Osteocyte (in vitro differentiated cells): ENCODE data around the gene HIVEP2. TPM values are rescaled to one million over a fixed set of nuclear protein-coding genes. Genes with fewer than 3 reads are reported as not detected.

Source experiments
- DNase-seq: peaks from one replicate; pipeline ENCODE4 v3.0.0; 2021; ENCODE audit warnings: mixed read lengths; ENCODE audit not compliant: unreplicated experiment; ENCODE audit errors: extremely low spot score
- H3K27ac Mint-ChIP-seq: one replicate; pipeline ENCODE4 v1.8.0; 2021; ENCODE audit warnings: mild to moderate bottlenecking, mixed read lengths; ENCODE audit not compliant: unreplicated experiment
- H3K27me3 Mint-ChIP-seq: one replicate; pipeline ENCODE4 v1.8.0; 2021; ENCODE audit warnings: mixed read lengths; ENCODE audit not compliant: unreplicated experiment
- H3K36me3 Mint-ChIP-seq: one replicate; pipeline ENCODE4 v1.8.0; 2021; ENCODE audit warnings: mixed read lengths; ENCODE audit not compliant: unreplicated experiment
- H3K4me1 Mint-ChIP-seq: one replicate; pipeline ENCODE4 v1.8.0; 2021; ENCODE audit warnings: mixed read lengths; ENCODE audit not compliant: unreplicated experiment
- H3K4me3 Mint-ChIP-seq: one replicate; pipeline ENCODE4 v1.8.0; 2021; ENCODE audit warnings: mild to moderate bottlenecking, moderate library complexity, mixed read lengths; ENCODE audit not compliant: unreplicated experiment
- H3K9me3 Mint-ChIP-seq: one replicate; pipeline ENCODE4 v1.8.0; 2021; ENCODE audit warnings: mixed read lengths; ENCODE audit not compliant: unreplicated experiment
- total RNA-seq: library from RNA; stranded (reverse); gene quantifications from 2 replicates; pipeline ENCODE4 v1.2.1, GENCODE V29; 2021
- TF ChIP-seq, protein P1 (sequence below): fragments of 200-600 bp; sonication (generic); IDR thresholded peaks from 2 replicates; pipeline ENCODE4 v1.5.0; 2021; ENCODE audit warnings: antibody characterized with exemption, mild to moderate bottlenecking, moderate library complexity

Gene HIVEP2
- total RNA-seq, 1 donor from 2014 or later = 39.2 TPM

DNA sequence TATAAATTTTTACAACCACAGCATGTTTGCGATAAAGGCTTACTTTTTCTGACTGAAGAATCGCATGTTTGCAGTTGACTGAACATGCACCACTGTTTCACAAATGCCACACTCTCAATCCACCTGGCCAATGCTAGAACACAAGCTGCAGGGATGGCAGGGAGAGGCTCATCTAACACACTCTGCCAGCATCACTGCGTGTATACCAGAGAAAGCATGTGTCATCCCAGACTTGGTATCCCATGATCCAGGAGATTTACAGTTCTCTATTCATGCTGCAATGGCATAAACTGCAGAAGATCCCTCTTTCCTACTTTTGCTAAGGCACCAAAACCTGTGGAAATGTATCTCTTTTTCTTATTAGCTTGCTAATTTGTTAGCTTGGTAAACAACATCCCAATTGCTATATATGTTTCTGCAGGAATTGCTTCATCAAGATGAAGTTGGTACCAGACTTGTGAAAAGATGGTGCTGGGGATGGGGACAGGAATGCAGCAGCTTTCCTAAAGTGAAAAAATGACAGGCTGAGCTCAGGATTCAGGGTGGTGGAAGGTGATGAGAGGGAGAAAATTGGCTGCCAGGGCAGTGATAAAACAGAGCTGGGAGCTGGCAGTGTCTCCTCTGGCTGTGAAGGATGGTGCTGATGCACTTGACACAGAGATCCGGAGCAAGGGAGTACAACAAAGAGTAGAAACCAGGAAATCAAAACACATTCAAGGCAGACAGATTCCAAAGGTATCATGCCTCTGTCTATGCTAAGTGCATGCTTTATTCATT lies 186.9 kb downstream of the HIVEP2 start:
- TF ChIP-seq, protein P1, sequence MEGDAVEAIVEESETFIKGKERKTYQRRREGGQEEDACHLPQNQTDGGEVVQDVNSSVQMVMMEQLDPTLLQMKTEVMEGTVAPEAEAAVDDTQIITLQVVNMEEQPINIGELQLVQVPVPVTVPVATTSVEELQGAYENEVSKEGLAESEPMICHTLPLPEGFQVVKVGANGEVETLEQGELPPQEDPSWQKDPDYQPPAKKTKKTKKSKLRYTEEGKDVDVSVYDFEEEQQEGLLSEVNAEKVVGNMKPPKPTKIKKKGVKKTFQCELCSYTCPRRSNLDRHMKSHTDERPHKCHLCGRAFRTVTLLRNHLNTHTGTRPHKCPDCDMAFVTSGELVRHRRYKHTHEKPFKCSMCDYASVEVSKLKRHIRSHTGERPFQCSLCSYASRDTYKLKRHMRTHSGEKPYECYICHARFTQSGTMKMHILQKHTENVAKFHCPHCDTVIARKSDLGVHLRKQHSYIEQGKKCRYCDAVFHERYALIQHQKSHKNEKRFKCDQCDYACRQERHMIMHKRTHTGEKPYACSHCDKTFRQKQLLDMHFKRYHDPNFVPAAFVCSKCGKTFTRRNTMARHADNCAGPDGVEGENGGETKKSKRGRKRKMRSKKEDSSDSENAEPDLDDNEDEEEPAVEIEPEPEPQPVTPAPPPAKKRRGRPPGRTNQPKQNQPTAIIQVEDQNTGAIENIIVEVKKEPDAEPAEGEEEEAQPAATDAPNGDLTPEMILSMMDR = no peak
- no peak for DNase-seq
- H3K27me3 Mint-ChIP-seq = no peaks in the 10 kb centered on the region
- H3K4me3 Mint-ChIP-seq = no peak overlapping the region
- H3K4me1 Mint-ChIP-seq = peaks cover 12% of the 10 kb centered on the region
- no peak overlapping the region for H3K27ac Mint-ChIP-seq
- H3K9me3 Mint-ChIP-seq = no peaks in the 10 kb centered on the region
- H3K36me3 Mint-ChIP-seq = peaks cover 69% of the 10 kb centered on the region

DNA sequence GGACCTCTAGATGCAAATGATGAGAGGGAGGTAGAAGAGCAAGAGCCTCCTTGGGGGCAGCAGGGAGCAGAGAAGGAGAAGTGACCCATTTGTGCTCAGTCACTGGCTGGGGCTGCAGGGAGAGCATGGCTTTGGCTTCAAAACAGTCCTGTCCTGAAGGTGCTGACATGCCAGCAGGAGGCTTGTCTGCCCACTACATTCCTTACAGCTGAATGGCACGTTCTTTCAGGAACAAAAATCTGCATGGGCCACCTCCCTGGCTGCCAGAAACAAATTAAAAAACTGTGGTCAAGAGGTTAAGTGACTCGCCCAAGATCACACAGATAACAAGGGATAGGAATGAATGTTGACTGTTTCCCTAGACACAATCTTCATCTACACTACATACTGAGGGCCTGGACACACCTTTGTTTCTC lies 188.8 kb downstream of the HIVEP2 start:
- Mint-ChIP-seq H3K4me1 (peaks cover 12% of the 10 kb centered on the region), H3K27ac (no peak overlapping the region), H3K27me3 (no peaks in the 10 kb centered on the region), H3K9me3 (no peaks in the 10 kb centered on the region), H3K4me3 (no peak overlapping the region), H3K36me3 (peaks cover 67% of the 10 kb centered on the region)
- DNase-seq = no peak
- TF ChIP-seq, protein P1 = no peak

DNA sequence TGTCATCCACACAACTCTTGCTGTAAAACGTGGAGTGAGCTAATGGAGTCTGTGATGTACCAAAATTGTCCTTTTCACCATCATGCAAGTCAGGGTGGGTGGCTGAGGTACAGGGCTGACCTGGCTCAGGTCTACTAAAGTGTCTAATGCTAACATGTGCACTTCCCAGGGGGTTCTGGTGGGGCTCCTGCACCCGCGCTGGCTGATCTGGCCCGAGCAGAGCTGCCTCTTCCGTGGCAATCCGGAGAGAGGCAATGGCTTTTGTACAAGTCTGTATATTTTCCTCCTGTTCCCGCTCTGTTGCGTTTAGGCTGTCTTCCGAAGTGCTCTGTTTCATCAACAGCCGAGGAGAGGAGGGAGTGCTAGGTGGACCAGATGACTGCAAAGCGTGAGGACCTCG lies 191.8 kb downstream of the HIVEP2 start:
- TF ChIP-seq, protein P1 = no peak
- H3K4me3 Mint-ChIP-seq = no peak overlapping the region
- no peaks in the 10 kb centered on the region for H3K27me3 Mint-ChIP-seq
- H3K27ac Mint-ChIP-seq = no peak overlapping the region
- H3K36me3 Mint-ChIP-seq = peaks cover 43% of the 10 kb centered on the region
- DNase-seq = no peak
- no peaks in the 10 kb centered on the region for H3K9me3 Mint-ChIP-seq
- peaks cover 12% of the 10 kb centered on the region for H3K4me1 Mint-ChIP-seq

DNA sequence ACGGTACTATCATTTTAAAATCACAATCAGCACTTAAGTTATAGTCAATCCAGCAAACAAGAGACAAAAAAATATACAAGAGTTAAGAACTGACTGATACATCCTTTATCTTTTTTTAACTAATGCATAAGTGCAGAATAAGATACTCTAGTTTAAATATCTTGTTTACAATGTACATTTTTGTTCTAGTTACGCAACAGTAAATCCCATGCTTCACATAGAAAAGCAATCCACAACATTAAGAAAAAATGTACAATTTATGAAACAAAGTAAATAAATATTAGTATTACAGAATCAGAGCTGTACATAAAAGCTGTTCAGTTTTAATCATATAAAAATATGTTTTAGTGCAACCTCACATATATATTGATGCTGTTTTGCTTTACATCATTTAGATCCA lies 192.6 kb downstream of the HIVEP2 start:
- Mint-ChIP-seq H3K4me3 (no peak overlapping the region), H3K27ac (no peak overlapping the region), H3K36me3 (peaks cover 36% of the 10 kb centered on the region), H3K27me3 (no peaks in the 10 kb centered on the region), H3K9me3 (no peaks in the 10 kb centered on the region), H3K4me1 (peaks cover 12% of the 10 kb centered on the region)
- DNase-seq = no peak
- TF ChIP-seq, protein P1 = no peak

DNA sequence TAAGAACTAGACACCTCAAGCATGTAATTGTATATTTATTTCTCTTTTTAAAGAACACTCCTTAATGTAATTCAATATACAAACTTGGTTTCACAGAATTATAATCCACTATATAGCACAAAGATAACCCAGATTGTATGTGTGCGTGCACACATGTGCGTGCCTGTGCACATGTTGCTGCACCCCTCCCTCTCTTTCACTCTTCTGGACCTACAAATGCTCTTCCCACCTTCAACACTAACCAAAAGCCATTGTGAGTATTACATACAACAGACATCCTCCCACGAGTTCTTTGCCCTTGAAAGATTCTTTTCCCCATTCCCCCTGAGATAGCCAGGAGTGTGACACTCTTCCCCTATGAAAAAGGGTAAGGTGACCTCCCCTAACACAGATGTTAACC lies 193.5 kb downstream of the HIVEP2 start:
- Mint-ChIP-seq H3K9me3 (no peaks in the 10 kb centered on the region), H3K36me3 (peaks cover 29% of the 10 kb centered on the region), H3K4me3 (no peak overlapping the region), H3K4me1 (peaks cover 5% of the 10 kb centered on the region), H3K27me3 (no peaks in the 10 kb centered on the region), H3K27ac (no peak overlapping the region)
- no peak for DNase-seq
- TF ChIP-seq, protein P1 = no peak
